Measurements from ENCODE around the gene DOCK2.

Gene DOCK2

DNA sequence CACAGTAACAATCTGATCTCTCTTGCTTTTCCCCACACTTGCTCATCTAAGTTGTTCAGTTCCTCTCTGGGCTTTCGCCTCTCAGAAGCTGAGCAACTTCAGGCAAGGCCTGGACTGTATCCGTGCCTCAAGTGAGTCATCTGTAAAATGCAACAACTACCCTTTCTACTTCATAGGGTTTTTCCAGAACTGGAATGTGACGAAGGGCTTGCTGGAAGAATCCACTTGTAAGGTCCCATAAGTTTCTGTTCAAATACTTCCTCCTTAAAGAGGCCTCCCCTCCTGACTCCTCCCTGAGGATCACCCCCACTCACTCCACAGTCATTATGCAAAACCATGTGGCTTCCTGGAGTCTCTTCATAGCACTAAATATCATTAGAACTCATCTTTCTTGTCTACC, 360.7 kb downstream of the DOCK2 start:
- DNase-seq: no peak

DNA sequence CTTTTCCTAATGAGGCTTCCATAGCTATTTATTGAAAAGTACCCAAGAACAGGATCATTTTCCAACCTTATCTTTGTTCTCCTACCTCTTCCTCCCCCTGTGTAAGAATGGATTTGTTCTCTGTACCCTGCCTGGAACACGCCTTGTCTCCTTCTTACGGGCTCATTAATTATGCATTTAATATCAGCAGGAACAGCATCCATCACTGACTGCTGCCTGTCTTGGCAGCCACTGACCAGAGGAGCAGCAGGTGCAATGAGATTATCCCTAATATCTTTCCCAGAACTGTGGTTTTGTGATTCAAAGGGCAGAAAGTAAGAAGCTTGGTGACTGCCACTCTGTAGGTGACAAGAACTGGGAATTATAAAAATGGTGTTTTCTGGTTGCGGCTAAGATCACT, 362.5 kb downstream of the DOCK2 start:
- no peak for DNase-seq

DNA sequence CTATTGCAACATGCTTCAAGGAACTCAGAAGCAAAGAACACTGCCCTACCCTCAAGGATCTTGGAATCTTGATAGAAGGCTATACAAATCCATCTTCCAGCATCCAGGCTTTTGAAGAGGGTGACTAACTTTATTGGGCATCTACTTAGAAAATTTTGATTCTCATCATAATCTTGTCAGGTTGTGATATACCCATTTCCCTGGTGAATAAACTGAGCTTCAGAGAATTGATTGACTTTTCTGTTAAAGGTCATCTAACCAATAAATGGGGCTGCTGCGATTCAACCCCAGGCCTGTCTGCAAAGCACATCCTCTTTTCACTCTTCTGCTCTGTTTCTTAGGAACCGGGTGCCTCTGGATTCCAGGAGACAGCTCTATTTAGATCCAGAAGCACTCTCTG, 363.1 kb downstream of the DOCK2 start:
- no peak for DNase-seq

DNA sequence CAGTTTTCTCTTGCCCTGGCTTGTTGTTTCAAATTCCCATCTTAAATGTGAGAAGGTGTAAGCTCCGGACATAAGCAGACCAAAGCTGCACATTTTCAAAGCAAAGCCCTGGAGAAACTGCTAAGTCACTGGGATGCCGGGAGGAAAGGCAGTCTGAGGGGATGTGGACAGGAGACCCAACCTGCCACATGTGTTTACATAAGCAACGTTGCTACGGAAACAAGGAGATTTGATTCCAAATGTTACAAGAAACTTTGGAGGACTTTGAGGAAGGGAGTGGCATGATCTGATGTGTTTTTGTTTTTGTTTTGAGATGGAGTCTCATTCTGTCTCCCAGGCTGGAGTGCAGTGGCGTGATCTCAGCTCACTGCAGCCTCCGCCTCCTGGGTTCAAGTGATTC, 368.9 kb downstream of the DOCK2 start:
- DNase-seq: no peak

DNA sequence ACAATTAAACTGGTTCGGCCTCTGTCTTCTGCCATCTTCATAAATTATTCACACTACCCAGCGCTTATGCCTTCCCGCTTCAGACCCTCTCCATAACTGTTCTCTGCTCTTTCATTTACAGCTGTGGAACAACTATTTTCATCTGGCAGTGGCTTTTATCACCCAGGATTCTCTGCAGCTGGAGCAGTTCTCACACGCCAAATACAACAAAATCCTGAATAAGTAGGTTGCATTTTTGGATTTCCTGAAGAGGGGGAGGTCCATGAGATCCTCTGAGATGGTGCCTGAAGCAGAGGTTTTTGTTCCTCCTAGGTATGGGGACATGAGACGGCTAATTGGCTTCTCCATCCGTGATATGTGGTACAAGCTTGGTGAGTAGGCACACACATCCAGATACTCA, 371.3 kb downstream of the DOCK2 start:
- DNase-seq: no peak

DNA sequence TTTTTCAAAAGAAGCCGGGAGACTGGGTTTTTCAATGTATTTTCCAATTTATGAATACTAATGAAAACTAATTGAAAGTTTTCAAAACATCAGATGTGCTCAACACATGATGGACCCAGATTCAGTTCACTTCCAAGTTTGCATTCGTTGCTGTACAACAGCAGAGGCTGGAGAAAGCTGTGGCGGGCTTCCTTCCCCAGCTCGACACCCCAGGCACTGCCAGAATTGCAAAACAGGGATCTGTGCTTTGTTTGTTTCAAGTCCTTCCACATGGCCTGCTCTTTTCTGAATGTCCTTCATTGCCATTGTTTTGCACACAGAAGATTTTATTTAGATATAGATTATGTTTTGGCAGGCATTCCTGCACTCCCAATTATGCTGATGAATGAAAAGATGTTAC, 373.5 kb downstream of the DOCK2 start:
- no peak for DNase-seq

DNA sequence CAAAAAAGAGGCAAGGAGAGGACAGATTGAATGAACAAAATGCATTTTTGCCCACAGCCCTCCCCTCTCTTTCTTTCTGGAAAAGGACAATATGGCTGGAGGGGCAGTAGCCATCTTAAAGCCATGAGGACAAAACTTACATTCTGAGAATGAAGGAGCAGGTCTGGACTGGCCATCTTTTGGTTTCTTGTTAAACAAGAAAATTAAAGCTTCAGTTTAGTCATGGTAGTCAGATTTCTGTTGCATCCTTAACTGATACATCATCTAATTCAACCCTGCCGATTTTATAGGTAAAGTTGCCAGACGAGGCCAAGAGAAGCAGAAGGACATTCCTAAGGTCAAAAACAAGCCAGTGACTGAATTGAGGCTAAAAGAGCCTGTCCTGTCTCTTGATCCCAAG, 374.7 kb downstream of the DOCK2 start:
- no peak for DNase-seq

DNA sequence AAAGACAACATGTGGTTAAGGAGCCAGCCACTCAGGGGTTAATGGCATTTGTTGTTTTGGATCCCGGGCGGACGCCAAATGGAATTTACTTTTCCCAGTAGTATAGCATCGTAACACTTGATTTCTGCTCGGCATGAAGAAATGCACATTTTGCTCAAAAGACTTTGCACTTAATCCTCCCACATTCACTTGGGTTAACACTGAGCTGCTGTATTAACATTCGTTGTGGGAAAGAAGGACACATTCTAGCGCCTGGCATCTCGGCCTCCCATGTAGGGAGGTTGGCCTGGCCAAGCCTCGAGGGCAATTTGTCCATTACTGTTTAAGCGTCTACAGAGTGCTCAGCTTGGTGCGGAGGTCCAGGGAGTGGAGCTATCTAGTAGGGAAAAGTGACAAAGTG, 375.5 kb downstream of the DOCK2 start:
- no peak for DNase-seq

DNA sequence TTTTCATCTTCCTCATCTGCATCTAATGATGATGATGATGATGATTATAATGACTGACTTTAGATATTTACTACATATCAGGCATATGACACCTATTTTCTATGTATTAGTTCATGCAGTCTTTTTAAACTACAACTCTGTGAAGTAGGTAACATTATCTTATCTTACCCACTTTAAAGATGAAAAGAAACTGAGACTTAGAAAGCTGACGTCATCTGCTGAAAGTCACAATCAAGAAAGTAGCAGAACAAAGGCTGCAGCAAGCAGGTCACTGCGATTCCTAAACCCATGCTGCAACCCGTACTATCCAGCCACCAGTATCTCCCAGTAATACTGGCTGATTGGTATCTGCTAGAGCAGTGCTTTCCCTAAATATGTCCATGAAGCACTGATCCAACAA, 383.3 kb downstream of the DOCK2 start:
- no peak for DNase-seq

DNA sequence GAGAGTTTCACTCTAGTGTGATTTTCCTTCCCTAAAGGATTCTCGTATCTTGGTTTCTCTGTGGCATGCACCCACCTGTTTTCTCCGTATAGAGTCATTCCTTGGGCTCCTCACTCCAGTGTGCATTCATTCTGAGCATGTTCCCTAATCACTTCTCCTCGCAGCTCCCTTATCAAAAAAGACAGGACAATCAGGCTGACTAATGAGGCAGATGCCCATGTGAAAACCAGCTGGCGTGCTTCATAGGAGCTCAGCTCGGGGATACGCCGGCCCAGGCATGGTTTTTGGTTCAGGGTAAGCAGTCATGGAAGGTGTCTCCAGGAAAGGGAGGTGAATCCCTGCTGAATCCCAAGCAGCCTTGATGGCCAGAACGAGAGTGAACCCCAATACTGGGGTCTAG, 384.4 kb downstream of the DOCK2 start:
- no peak for DNase-seq

DNA sequence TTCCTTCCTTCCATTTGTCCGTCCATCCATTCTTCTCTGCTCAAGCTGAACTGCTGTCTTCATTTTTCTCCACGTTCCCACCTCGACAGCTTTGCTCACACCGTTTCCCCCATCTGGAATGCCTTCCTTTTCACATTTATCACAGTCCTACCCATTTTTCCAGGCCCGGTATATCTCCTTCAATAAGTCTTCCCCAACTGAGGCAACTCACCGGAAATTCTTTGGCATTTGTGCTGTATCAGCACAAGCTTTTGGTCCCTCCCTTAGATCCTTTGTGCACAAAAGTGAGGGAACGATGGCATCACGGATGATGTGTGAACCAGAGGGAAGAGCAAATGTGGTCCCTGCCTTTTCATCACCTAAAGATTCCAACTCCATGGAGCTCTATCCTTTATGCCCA, 388.8 kb downstream of the DOCK2 start:
- no peak for DNase-seq

DNA sequence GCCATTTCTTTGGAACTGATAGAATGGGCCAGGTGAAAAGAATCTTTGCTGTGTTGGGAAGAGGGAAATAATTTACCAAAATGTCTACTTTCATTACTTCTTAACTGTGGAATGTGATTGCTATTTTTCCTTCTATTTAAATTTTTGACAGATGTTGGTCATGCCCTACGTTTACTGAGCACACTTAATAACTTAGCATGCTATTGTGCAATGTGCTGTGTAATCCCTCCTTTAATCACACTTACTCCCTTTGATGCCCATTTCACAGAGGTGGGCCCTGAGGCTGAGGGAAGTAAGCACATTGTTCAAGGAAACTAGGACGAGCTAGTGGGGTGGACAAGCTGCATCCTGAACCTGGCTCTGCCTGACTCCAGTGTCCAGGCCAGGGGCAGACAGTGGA, 391.0 kb downstream of the DOCK2 start:
- DNase-seq: no peak

DNA sequence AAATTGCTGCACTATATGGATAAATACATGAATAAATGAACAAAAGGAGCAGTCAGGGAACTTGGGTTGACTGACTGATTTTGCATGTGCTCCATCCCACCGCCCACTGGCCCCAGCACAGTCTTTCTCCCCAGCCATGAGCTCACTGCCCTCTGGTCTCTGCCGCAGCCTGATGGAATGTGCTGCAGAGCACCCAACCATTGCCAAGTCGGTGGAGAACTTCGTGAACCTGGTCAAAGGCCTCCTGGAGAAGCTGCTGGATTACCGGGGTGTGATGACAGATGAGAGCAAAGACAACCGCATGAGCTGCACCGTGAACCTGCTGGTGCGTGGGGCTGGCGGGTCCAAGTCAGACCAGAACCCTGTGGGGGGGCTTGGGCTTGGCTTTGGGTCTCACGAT, 397.2 kb downstream of the DOCK2 start:
- no peak for DNase-seq

DNA sequence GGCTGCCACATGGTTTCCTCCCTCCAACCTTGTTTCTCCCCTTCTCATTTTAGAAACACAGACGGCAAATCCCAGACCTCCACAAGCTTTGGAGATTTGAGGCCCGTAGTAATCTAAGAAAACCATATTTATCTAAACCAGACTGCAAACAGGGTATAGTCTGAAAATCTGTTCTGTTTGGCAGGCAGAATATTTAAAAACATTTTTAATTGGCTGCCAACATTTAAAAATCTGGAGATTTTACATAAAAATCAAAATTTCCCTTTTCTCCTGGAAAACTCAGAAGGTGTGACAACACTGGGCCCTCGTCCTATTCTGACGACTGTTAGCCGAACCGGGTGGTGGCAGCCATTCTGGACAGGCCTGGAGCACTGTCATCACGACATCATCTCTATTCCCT, 401.2 kb downstream of the DOCK2 start:
- DNase-seq: no peak

DNA sequence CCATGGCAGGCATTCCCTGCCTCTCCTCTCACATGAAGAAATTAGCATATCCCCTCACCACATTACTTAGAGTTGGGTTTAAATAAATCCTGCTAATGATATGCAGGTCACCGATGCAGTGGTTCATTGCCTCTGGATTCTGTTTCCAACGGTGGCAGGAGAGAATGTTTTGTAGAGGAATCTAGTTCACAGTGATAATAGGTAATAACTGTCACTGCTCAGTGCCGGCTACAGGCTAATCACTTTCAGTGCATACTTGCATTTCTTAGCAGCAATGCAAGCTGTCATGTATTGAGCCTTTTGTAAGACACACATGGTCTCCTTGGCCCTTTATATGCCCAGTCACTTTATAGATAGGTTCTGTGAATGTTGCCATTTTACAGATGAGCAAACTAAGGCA, 402.8 kb downstream of the DOCK2 start:
- DNase-seq: no peak

DNA sequence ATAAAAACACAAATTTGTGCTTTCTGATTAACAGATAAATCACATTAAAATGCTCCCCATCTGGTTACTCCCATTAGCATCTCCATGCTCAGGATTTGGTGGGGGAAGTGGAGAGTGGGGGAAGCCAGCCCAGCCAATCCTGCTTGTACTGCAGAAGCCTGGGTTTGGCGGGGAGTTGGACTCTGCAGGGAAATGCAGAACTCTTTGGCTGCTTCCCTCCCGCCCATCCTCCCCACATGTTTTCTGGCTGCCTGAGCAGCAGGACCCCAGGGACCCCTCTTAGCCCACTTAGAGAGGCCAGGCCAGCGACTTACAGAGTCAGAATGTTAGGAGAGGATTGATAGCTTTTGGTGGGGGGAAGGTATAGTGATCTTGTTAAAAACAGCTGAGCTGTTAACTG, 409.2 kb downstream of the DOCK2 start:
- no peak for DNase-seq

DNA sequence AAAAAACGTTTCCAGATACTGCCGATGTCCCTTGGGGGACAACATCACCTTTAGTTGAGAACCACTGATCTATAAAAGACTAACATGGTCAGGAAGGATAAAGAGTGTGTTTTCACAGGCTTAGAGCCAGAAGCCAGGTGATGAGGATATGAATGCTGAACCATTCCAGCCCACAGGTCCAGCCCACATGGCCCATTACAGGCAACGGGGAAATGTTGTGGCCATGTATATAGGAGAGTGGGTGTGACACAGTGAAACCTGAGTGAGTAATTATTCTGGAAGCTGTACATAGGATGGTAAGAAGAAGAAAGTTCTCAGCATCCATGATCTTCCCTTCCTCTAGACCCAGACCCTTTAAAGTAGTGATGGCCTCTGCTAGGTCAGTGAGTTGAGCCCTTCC, 412.6 kb downstream of the DOCK2 start:
- DNase-seq: no peak

DNA sequence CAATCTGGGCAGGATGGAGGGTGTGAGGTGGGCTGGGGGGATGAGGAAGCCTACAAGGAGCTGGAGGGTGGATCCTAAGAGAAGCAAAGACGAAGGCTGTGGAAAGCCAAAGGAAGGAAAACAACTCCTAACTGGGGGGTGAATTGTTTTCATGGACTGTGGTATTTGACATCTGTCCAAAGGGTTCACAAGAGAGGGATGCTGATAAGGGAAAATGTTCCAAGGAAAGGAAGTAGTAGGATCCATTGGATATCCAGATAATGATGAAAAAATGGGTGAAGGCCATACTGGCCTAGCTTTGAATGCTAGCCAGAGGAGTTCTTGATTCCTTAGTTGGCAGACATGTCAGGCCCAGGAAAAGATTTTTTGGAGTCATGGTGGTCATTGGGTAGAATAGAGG, 416.8 kb downstream of the DOCK2 start:
- no peak for DNase-seq

DNA sequence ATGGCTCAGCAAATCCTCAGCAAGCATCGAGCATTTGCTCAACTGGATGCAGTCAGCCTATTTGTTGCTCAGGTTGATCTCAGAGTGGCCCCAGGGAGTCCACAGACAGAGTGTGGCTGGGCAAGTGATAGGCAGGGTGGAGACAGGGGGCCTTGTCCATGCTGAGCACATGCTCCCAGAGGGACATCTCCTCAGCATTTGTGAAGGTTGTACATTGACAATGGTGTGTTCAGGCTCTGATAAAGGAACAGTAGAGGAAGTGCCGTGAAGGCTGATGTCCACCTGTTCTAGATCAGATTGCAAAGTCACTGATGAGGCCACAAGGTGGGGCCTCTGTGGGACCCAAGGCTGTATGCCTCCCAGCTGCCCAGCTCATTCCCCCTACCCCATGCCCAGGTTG, 418.5 kb downstream of the DOCK2 start:
- DNase-seq: no peak

DNA sequence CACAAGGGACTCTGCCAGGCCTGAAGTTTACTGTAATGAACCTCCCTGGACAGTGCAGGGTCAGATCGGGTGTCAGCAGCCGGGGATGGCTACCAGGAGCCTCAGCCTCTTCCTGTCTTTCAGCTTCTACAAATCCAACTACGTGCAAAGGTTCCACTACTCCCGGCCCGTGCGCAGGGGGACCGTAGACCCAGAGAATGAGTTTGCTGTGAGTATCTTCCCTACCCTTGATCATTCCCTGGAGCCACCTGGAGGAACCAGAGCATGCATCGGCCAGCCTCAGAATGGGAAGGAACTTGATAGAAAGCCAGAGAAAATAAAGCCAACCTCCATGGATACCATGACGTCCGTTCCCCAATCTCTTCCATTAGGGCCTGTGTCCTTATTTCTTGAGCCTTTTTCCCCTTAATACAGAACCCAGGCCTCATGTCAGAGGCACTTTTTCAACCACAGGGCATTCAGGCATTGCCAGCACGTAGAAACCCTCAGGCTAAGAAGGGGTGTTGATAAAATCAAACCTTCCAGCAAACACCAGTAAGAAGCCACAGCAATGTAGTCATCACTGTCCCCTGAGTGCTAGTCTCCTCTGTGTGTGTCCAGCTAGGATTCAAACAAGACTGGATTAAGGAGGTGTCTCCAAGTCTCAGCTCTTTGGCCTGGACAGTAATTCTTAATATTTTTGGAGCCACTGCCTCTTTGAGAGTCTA, 419.6 kb downstream of the DOCK2 start:
- peak; percentile 12 for DNase-seq

DNA sequence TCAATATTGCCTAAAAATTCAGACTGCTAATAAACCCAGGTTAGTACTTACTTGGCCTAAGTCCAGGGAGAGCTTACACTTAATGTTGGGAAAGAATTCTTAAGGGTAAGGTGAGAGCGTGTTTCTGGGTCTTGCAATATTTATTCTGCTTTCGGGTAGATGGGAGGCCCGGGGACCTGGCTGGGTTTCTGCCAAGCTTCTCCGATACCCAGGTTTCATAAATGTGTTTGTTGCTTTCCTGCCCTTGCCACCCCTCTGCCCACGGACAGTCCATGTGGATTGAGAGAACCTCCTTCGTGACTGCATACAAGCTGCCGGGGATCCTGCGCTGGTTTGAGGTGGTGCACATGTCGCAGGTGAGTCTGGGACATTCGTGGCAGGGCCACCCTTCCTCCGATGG, 420.2 kb downstream of the DOCK2 start:
- DNase-seq: no peak

DNA sequence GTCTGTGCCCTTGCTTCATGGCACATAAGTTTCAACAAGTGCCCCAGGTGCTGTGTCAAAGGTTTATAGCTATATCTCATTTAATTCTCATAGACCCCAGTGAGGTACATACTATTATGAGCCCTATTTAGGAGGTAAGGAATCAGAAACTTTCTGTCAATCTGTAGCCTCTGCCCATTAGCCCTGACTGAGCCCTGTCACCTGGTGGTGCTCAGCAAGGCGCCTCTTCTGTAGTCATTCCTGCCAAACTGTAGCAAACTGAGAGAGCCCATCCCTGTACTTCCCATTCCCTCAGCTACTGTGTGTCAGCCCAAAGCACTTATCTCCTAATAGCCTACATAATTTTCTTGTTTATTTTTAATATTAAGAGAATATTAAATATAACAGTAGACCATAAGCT, 422.1 kb downstream of the DOCK2 start:
- no peak for DNase-seq

DNA sequence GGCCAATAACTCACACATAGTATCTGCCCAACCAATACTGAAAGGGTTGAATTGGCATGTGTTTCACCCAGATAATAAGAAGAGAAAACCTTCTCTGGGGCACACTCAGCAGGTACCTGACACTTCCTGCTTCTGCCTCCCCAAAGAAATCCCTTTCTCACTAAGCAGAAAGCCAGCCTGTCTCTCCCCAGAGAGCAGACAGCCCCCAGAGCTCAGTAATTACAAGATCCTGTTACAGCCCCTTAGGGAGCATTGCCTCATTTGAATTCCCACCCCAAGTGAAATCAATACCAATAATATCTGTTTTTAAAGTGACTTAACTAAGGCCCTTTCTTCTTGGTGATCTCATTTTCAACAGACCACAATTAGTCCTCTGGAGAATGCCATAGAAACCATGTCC, 430.1 kb downstream of the DOCK2 start:
- no peak for DNase-seq

DNA sequence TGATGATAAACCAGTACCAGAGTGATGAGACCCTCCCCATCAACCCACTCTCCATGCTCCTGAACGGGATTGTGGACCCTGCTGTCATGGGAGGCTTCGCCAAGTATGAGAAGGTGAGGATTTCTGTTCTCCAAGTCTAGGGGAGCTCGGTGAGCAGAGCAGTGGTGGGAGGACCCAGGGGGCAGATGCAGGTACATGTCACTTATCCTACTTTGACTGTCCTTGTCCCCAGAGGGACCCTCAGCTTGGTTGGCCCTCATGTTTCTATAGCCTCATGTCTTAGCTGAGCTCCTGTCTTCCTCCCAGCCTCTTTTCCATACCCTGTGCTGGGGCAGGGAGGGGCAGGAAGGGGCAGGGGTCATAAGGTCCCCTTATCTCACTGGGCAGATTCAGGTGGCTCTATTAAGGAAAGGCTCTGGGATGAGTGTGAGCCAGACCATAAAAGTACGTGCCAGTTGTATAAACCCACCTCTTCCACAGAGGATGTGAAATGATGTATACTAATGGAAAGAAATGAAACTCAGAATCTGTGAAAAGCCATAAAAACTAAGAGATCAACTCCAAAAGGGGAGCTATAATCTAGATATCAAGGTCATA, 430.6 kb downstream of the DOCK2 start:
- no peak for DNase-seq

DNA sequence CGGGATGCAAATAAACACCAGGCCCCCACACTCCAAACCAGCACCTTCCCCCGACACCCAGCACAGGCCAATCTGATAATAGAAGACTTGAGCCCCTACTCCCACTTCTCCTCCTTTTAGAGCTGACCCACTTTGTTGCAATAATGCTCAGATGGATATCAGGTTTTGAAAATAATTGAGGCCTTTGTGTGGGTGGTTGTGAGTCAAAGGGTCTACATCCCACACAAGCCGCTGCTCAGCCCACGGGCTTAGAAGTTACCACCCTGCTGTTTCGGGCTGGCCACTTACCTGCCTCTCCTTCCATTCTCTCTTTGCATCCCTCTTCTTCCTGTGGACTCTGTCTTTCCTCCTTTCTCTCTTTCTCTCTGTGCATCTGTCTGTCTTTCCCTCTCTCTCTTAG, 432.4 kb downstream of the DOCK2 start:
- DNase-seq: no peak
